Loucy (cell line): ENCODE results near the gene FRAS1.
A peak's percentile ranks its signal among the peaks of the same experiment; 100 is the strongest.

Source experiments
- H2AFZ ChIP-seq: fragments of 200-600 bp; sonication (generic); 2 replicates; pipeline ENCODE4 v1.6.0; 2016; ENCODE audit warnings: antibody characterized with exemption, mild to moderate bottlenecking, low read length, moderate library complexity
- H3F3A ChIP-seq: fragments of 200-600 bp; 2 replicates; pipeline ENCODE4 v1.6.0; 2016; ENCODE audit warnings: antibody characterized with exemption, low read depth, mild to moderate bottlenecking
- H3K27me3 ChIP-seq: fragments of 200-600 bp; sonication (generic); 2 replicates; pipeline ENCODE4 v1.6.1; 2014; ENCODE audit warnings: low read length, mild to moderate bottlenecking; ENCODE audit not compliant: insufficient read depth, poor library complexity, severe bottlenecking
- H3K36me3 ChIP-seq: fragments of 200-600 bp; sonication (generic); 2 replicates; pipeline ENCODE4 v1.6.1; 2016; ENCODE audit warnings: low read length; ENCODE audit not compliant: insufficient read depth
- H3K4me1 ChIP-seq: fragments of 200-600 bp; sonication (generic); 2 replicates; pipeline ENCODE4 v1.5.1; 2014; ENCODE audit warnings: low read length, mild to moderate bottlenecking; ENCODE audit not compliant: insufficient read depth, poor library complexity, severe bottlenecking
- H3K4me2 ChIP-seq: fragments of 200-600 bp; sonication (generic); 2 replicates; pipeline ENCODE4 v1.6.0; 2014; ENCODE audit warnings: antibody characterized with exemption, low read length, low read depth, mild to moderate bottlenecking; ENCODE audit not compliant: poor library complexity, severe bottlenecking
- H3K4me3 ChIP-seq: fragments of 200-600 bp; sonication (generic); 2 replicates; pipeline ENCODE4 v1.5.1; 2014; ENCODE audit warnings: low read length, mild to moderate bottlenecking, mixed read lengths; ENCODE audit not compliant: poor library complexity, severe bottlenecking
- H3K79me2 ChIP-seq: fragments of 200-600 bp; sonication (generic); 2 replicates; pipeline ENCODE4 v1.6.1; 2014; ENCODE audit warnings: low read length; ENCODE audit not compliant: insufficient read depth
- H3K9ac ChIP-seq: fragments of 200-600 bp; sonication (generic); 2 replicates; pipeline ENCODE4 v1.6.0; 2014; ENCODE audit warnings: mild to moderate bottlenecking, low read depth, low read length, moderate library complexity; ENCODE audit not compliant: poor library complexity, severe bottlenecking
- H3K9me2 ChIP-seq: fragments of 200-600 bp; sonication (generic); replicated peaks from 2 replicates; pipeline ENCODE4 v1.6.1; 2016; ENCODE audit warnings: low read depth, low read length, mixed read lengths
- H3K9me3 ChIP-seq: fragments of 200-600 bp; sonication (generic); 2 replicates; pipeline ENCODE4 v1.6.1; 2014; ENCODE audit warnings: mild to moderate bottlenecking, antibody characterized with exemption, low read length, low read depth; ENCODE audit not compliant: insufficient read depth
- H4K20me1 ChIP-seq: fragments of 200-600 bp; sonication (generic); 2 replicates; pipeline ENCODE4 v1.6.0; 2014; ENCODE audit warnings: antibody characterized with exemption, low read length, mild to moderate bottlenecking; ENCODE audit not compliant: insufficient read depth, poor library complexity, severe bottlenecking
- CTCF ChIP-seq: fragments of 200-600 bp; sonication (generic); conservative IDR thresholded peaks from 2 replicates; pipeline ENCODE4 v1.5.1; 2014; ENCODE audit warnings: mild to moderate bottlenecking, antibody characterized with exemption, low read length
- EZH2phosphoT487 ChIP-seq: fragments of 200-600 bp; IDR thresholded peaks from 2 replicates; pipeline ENCODE4 v1.6.1; 2018; ENCODE audit warnings: antibody characterized with exemption, mild to moderate bottlenecking, moderate library complexity, borderline replicate concordance

Gene FRAS1

GRCh38 chr4:78069319-78069718 lies 12.2 kb downstream of the FRAS1 start:
- Histone ChIP-seq H3K9me3 (no peaks in the 10 kb centered on the region), H3F3A (no peaks in the 10 kb centered on the region), H2AFZ (no peak overlapping the region), H3K9ac (no peak overlapping the region), H3K4me1 (no peaks in the 10 kb centered on the region), H3K36me3 (no peaks in the 10 kb centered on the region), H3K4me2 (no peak overlapping the region), H3K27me3 (no peaks in the 10 kb centered on the region), H3K79me2 (no peaks in the 10 kb centered on the region), H4K20me1 (no peaks in the 10 kb centered on the region), H3K4me3 (no peak overlapping the region), H3K9me2 (no peaks in the 10 kb centered on the region)
- TF ChIP-seq CTCF (no peak), EZH2phosphoT487 (no peak)

- H2AFZ ChIP-seq = 0 out of 2 replicates have a peak overlapping the region, but pooled peaks have one; percentile 33
- no peaks in the 10 kb centered on the region for H3K9me2 ChIP-seq
- no peak overlapping the region for H3K4me2 ChIP-seq
- H3K27me3 ChIP-seq = no peaks in the 10 kb centered on the region
- no peaks in the 10 kb centered on the region for H4K20me1 ChIP-seq
- H3F3A ChIP-seq = no peaks in the 10 kb centered on the region
- no peaks in the 10 kb centered on the region for H3K79me2 ChIP-seq
- no peak overlapping the region for H3K4me3 ChIP-seq
- no peaks in the 10 kb centered on the region for H3K36me3 ChIP-seq
- no peaks in the 10 kb centered on the region for H3K9me3 ChIP-seq
- no peaks in the 10 kb centered on the region for H3K4me1 ChIP-seq
- H3K9ac ChIP-seq = no peak overlapping the region
- TF ChIP-seq EZH2phosphoT487 (no peak), CTCF (no peak)
Observed at GRCh38 chr4:78069859-78070258, 12.7 kb downstream of the FRAS1 start.

GRCh38 chr4:78070731-78071282 lies 13.7 kb downstream of the FRAS1 start:
- Histone ChIP-seq H3K9me3 (no peaks in the 10 kb centered on the region), H3K9ac (no peak overlapping the region), H2AFZ (no peak overlapping the region), H3F3A (no peaks in the 10 kb centered on the region), H3K36me3 (no peaks in the 10 kb centered on the region), H3K27me3 (no peaks in the 10 kb centered on the region), H3K79me2 (no peaks in the 10 kb centered on the region), H3K4me3 (no peak overlapping the region), H4K20me1 (no peaks in the 10 kb centered on the region), H3K4me2 (no peak overlapping the region), H3K4me1 (no peaks in the 10 kb centered on the region), H3K9me2 (no peaks in the 10 kb centered on the region)
- TF ChIP-seq CTCF (no peak), EZH2phosphoT487 (no peak)
